ENCODE results near the gene TMEM181.

DNA sequence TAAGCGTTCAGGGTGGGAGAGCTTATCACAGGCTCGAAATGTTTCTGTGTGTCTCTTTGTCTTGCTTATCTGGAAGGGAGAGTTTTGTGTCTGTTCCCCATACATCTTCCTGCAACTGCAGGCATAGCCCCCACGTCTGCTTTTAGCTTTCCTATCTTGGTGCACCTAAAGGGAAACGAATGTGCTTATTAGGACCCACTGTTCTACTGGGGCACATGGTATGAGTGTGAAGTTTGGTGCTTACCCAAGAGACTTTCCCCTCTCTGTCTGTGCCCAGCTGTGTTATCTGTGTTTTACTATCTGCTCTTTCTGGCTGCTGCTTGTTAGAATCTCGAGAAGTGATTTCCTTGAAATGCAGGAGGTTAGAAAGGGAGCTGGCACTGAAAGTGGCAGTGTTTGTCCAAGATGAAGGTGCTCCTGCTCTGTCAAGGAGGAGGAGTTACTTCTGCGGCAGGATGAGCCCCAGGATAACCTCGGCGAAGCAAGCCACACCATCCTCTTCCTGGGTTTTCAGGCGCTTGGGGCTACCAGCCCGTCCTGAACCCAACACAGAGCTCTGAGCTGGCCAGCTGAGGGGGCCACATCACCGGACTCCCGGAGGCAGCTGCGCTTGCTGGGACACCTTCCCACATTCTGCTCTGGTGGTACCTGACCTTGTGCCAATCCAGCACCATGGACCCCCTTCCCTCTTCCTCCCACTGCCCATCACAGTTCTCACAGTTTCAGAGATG lies 61.2 kb downstream of the TMEM181 start:
- TF ChIP-seq EZH2phosphoT487 (IDR thresholded peaks at IDR 0.05; ENCODE audit: low read length), result no peak
- TF ChIP-seq, protein P1, sequence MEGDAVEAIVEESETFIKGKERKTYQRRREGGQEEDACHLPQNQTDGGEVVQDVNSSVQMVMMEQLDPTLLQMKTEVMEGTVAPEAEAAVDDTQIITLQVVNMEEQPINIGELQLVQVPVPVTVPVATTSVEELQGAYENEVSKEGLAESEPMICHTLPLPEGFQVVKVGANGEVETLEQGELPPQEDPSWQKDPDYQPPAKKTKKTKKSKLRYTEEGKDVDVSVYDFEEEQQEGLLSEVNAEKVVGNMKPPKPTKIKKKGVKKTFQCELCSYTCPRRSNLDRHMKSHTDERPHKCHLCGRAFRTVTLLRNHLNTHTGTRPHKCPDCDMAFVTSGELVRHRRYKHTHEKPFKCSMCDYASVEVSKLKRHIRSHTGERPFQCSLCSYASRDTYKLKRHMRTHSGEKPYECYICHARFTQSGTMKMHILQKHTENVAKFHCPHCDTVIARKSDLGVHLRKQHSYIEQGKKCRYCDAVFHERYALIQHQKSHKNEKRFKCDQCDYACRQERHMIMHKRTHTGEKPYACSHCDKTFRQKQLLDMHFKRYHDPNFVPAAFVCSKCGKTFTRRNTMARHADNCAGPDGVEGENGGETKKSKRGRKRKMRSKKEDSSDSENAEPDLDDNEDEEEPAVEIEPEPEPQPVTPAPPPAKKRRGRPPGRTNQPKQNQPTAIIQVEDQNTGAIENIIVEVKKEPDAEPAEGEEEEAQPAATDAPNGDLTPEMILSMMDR (IDR thresholded peaks at IDR 0.05; ENCODE audit: low read length), result no peak

All from MM.1S (cell line).